Muscle of back (tissue), 11 donors: ENCODE results near the gene FARSB. TPM values are rescaled to one million over a fixed set of nuclear protein-coding genes. Genes with fewer than 3 reads are reported as not detected.

Source experiments
- DNase-seq, 3 donors: peaks; one replicate each; pipeline versions ENCODE4 v3.0.0 to v3.0.0-alpha.2; 2013
- polyA plus RNA-seq, 10 donors: library from polyadenylated mRNA; unstranded; fragments of 120-200 nt; gene quantifications; one replicate each; pipeline ENCODE4 v1.2.1, GENCODE V29; 2013; ENCODE audit not compliant: insufficient read length in 10 of 10

The FARSB gene
- polyA plus RNA-seq, 10 donors, result 21.7 to 29.8 (median 26.2) TPM

DNA sequence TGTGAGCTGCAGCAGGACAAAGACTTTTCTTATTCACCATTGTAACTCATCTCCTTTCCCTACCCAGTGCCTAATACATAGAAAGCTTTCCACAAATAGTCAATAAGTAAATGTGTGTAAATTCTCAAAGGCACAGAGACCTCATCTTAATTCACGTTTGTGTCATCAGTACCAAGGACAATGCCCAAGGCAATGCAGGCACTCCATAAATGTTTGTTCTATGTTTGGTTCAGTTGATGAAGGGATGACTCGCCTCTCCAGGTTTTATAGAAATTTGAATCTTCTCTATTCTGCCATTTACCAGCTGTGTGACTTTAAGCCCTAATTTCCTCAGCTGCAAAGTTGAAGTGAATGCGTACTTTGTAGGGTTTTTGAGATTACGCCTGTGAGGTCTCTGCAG is 13.5 kb upstream of the FARSB start:
- no peak for DNase-seq

DNA sequence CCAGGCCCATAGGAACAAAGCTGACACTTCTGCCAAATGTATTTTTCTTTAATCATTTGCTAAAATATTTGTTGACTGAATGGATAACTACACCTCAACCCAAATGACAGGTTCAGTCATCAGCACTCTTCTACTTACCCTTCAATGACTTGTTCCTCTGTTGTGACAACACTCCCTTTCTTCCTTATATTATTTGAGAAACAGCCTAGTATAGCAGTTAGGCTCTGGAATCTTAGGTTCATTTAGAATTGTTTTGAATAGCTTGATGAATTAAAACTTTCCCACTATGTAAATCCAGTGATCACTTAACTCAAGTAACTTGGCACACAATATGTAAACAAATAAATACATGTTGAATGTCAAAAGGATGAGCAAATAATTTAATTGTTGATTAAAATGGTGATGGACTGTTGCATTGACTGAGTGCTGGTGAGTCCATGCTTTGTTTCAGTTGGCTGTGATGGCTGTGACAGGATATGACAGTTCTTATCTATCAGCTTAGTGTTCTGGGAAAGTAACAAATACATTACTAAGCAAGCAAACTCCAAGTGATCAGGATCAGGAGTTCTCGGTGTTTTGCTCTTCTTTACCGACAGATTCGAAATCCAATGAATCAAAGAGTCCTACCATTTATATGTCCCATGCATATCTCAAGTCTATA is 12.7 kb upstream of the FARSB start:
- no peak for DNase-seq

DNA sequence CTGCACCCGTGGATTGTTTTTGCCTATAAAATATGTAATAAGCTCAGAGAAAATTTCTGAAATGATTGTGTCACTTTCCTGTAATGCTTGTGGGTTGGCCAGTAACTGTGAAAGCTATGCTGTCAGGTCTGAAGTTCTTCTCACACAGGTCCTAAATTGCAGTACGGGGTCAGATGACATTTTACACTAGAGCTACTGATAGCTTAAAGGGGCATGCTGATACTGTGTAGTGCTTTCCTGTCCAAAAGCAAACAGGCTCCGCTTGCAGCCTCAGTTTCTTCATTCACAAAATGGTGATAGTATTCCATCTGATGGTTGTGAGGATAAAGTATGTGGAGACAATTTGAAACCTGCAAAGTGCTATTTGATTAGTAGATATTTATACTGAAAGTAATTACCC is 7.6 kb upstream of the FARSB start:
- no peak for DNase-seq

DNA sequence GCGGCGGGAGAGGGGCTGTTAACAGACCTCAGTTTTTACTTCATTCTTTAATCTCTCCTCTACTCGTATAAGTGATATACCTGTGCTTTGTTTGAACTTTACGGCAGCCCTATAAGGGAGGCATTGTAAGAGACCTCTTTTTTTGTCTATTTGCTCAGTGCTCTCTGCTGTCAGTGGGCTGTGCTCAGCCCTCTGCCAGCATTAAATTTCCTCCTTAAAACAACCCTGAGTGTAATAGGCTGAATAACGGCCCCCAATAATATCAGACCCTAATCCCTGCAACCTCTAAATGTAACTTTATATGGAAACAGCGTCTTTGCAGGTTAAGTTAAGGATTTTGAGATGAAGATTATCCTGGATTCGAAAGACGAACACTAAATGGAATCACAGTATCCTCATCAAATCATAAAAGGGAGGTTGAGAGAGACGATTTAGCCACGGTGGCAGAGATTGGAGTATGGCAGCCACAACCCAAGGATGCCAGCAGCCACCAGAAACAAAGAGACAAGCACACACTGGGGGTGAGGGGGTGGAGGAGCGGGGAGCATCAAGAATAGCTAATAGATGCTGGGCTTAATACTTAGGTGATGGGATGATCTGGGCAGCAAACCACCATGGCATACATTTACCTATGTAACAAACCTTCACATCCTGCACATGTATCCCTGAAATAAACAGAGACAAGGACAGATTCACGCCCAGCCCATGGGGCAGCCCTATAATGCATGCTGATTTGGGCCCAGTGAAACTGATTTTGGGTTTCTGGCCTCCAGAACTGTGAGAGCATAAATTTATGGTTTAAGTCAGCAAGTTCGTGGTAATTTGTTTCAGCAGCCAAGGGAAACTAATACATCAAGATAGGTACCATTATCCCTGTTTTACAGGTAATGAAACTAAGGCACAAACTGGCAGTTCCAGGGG is 894 bp upstream of the FARSB start:
- no peak for DNase-seq

DNA sequence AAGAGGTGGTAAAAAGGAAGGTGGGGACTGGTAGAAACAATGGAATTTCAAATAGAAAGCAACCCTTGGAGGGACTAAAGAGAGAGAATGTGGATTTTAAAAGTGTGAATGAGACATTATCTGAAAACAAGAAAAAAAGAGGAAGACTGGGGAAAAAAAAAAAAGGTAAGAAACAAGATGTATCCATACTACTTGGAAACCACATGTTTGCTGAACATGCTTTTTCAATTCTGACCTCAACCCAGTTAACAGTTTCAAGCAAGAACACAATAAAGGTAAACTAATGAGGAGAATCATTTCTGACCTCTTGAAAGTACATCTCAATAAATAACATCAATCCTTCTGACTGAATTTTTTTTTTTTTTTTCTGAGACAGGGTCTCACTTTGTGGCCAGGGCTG is 2.6 kb downstream of the FARSB start:
- no peak for DNase-seq

DNA sequence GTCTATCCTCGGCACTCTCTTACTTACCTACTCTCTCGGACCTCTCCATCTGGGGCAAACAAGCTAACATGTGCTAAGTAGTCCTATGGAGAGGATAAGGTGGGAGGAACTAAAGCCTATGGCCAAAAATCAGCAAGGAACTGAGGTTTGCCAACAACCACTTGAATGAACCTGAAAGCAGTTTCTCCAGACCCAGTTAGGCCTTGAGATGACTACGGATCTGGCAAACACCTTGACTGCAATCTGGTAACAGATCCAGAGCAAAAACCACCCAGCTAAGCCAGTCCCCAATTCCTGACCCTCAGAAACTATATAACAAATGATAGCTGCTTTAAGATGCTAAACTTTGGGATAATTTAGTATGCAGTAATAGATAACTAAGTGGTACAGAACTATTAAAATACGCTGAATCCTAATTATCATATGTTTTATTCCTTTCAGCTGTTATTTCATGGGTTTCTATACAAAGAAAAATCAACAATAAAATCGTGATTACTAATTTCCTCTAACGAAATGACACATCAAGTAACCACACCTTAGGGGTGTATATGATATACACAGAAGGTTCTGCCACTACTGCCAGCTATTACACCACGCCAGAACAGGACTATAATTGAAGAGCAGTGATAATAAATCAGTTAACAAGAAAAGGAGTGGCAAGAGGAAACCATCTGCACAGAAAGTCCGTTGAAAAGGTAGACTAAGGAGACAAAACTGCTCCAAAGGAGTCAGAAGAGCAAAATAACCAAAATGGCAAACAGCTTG is 3.2 kb downstream of the FARSB start:
- DNase-seq, result no peak

DNA sequence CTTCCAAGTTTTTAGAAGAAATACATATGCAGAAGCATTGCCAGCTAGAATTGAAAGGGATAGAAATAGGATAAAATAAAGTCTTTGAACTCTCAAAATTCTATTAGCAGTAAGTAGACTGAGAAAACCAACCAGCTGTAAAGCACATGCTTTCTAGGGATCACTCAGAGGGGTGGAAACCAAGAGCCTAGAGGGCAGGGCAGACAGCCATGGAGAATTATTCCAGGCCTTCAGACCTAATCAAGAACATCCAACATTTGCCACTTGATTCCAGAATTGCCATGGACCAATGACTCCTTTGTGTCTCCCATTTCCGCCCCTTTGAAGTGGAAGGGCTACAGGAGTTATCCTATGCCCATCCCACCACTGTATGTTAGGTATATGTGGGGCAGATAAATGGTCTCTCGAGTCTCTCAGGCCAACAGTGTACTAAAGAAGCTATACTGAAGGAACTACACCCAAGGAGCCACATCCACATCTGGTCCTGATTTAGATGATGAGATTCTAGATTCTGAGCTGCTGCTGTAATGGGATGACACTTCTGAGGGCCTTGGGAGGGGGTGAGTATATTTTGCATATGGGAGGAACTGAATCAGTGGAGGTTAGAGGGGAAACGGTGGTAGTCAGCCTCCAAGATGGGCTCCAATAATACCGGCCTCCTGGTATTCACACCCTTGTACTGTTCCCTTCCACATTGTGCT is 4.0 kb downstream of the FARSB start:
- DNase-seq, result peak in 1 of 3 donors; percentile 49

DNA sequence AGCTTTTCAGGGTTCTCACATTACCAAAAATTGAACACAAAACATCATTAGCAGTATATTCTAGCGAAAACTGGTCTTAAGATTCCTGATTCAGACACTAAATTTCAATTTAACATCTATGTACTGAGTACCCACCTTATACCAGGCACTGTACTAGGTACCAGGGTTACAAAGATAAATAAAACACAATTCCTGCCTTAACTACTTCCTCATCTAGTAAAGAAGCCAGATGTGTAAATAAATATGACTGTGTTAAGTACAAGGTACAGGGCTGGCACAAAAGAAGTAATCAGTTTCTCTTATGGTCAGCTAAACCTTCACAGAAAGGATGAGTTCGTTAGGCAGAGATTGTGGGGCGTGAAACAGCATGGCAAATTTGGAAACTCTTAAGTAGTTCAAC is 6.1 kb downstream of the FARSB start:
- DNase-seq, result no peak

DNA sequence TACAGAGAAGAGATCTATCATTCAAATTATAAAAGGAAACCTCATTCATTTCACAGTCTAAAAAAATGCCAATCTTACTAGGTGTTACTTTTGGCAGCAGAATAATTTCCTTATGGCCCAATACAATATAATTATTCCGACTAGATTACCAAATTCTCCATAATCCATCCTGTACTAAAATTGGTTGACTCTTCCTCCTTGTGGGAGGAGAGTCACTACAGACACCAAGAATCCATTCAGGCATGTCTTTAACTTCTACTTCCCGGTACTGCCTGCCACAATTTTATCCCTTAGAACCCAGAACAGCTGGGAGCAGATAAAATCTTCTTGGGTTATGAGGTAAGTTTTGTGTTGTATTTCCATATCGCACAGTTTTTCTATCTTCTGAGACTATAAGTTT is 9.9 kb downstream of the FARSB start:
- DNase-seq, result no peak

DNA sequence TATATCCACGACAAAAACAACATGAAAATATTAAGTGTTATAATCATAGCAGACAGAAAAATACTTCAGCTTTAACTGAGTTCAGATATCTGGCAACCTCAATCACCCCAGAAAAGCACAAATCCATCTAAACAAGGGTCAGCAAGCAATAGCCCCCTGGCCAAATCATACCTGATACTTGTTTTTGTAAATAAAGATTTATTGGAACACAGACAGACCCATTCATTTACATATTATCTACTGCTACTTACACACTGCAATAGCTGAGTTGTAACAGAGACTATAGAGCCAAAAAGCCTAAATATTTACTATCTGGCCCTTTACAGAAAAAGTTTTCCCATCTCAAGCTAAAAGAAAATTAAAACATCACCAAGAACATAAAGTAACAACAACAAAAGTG is 12.8 kb downstream of the FARSB start:
- DNase-seq, result no peak

DNA sequence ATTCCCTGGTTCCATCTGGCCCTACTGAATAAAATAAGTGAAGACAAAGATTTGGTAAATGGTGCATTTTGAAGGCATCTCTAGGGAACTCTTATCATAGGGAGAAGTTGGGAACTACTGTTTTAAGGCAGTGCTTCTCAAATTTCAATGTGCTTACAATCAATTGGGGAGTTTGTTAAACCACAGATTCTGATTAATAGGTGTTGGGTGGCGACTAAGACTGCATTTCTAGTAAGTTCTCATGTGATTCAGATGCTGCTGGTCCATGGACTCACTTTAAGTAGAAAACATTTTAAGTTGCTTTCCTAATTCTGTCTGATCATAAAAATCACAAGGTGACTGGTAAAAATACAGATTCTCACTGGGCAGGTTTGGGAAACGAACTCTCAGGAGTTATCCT is 14.6 kb downstream of the FARSB start:
- DNase-seq, result no peak

DNA sequence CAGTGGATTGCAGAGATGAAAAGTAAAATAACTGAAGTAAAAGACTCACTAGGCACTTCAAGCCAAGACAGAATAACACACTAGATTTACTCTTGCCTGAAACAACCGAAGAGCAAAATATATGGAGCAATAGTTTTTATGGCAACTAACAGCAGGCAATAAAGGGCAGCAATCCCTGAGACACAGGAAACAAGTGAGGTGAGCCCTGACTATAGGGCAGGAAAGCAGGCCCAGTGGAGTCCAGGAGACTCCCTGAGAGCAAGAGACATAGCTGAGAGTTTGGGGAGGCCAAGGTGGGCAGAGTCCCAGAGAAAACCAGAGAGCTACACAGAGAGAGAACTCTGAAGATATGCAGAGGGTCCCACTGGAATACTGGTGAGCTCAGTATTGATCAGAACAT is 18.8 kb downstream of the FARSB start:
- DNase-seq, result no peak

DNA sequence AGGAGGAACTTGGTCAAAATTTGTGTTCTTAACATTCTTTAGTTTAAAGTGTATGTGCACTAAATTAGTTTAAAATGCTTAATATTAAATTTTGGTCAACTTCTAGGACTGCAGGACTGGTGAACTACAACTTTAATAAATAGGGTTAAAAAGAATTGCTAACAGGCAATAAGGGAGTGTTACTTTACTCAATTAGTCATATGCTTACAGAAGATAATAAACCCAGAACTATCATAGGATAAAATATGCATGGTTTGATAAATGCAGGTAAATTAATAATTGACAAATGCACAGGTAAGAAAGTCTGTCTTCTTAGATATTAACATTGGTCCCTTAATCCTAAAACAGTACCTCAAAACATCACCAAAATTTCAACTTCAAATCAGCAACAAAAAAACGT is 20.6 kb downstream of the FARSB start:
- no peak for DNase-seq

DNA sequence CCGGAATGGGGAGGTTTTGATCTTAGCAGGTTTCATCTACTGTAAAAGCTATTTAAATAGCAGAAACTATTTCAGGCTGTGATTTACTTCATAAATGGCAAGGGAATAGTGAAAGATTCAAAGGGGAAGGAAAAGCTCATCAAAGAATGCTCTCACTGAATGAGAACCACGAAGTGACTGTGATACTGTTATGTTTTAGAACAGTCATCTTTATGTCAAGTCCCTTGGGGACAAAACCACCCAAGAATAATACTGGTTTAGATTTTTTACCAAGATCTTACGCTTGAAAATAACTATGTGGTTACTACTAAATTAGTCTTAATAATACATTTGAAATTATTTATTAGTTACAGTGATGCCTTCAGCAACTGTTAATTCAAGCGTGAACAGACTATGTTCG is 28.1 kb downstream of the FARSB start:
- DNase-seq, result peak in 1 of 3 donors; percentile 15

DNA sequence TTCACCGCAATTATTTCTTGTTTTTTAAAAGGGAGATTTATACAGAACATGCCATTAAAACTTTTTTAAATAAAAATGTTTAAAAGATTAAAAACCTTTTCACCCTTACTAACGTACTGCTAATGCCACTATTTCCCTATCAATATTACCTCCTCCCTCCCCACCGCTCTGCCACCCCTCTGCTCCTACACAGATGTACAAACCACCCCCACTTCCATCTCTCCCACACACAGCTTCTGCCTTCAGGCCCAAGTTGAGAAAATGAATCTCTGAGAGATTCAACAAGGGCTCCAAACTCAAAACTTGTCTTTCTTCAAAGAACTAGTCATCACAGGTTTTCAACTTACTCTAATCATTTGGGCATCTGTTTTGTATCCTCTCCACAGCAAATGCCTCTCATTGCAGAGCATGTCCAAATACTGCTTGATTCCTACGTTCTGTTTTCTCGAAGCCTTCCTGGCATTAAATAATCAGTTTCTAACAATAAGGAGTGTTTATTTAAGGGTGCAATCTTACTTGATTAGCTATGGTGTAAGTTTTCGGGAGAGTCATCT is 32.1 kb downstream of the FARSB start:
- DNase-seq, result no peak

DNA sequence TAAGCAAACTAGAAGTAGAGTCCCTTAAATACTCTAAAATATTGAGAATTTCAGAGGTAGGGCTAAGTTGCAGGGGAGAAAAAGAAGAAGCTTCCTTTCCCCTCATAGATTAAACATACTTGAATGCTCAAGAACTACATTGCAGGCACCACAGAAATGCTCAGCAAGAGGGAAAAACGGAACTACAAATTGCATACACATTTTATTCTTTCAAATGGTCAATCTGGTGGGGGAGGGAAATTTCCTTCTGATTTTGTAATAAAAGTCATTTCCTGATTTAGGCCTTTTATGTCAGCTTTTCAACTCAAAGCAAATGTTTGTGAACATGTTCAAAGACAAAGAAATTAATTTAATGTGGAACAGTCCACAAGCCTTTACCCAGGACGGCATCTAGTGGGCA is 33.0 kb downstream of the FARSB start:
- DNase-seq, result no peak

DNA sequence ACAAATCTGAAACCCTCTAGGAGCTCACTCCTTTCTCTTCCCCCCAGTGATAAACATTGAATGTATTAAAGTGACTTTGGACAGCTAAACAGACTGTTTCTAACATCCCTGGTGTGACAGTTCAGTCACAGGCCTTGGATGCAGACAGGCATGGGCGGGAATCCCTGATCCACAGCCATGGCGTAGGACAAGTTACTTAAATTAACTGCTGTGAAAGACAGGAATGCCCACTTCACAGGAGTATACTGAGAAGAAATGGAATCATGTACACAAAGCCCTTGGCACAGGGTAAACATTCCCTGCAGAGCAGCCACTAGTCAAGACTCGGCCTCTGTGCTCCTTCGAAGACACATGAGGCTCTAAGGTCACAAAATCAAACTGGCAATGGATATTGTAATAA is 34.0 kb downstream of the FARSB start:
- no peak for DNase-seq

DNA sequence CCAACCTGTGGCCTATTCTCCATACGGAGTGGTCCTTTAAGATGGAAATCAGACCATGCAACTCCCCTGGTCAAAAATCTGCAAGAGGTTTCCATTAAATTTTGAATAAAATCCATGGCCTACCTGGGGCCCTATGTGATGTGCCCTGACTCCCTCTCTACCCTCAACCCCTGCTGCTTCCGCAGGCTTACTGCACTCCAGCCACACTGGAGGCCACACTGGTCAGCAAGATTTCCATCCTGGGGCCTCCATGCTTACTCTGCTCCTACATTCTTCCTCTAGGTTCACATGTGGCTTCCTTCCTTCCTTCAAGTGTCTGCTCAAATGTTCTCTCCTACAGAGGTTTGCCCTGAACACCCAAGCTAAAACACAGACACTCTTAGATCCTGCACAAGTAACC is 40.6 kb downstream of the FARSB start:
- DNase-seq, result no peak

DNA sequence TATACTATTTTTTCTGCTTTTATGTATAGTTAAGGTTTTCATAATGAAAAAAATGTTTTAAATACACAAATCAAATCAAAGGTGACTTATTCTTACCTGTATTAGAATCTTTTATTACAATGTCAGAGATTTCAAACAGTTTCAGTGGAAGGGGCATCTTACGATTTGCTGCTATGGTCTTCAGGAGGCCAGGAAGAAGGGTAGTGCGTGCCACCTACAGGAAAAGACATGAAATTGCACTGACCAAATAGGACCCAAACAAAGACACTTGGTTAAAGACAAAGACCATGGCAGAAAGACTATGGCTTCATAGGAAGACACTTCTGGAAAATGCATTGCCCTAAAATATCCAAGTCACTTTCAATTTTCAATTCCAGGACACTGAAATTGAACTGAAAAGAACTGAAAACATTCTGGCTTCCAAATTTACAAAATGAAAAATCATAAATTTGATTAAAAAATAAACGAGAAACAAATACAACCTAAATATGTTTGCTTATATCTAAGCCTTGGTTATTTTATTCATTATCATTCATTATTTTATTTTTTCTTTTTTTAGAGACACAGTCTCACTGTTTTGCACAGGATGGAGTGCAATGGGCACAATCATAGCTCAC is 42.1 kb downstream of the FARSB start:
- DNase-seq, result peak; percentile 33 to 53 (median 35)

DNA sequence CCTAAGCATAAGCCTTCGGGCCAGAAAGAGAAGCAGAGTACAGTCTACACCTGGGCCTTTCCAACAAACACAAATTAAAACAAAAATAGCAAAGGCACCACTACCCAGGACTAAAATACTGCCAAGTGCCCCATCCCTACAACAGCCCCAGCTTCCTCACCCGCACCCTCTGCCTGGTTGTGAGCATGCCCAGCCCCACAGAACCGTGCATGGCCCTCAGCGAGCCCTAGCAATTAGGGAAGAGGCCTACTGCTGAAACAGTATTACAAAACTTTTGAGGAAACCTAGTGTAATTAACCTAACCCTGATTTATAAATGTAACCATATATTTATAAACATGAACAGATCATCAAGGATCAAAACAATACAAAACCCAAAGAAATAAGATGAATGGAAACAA is 44.2 kb downstream of the FARSB start:
- DNase-seq, result no peak

DNA sequence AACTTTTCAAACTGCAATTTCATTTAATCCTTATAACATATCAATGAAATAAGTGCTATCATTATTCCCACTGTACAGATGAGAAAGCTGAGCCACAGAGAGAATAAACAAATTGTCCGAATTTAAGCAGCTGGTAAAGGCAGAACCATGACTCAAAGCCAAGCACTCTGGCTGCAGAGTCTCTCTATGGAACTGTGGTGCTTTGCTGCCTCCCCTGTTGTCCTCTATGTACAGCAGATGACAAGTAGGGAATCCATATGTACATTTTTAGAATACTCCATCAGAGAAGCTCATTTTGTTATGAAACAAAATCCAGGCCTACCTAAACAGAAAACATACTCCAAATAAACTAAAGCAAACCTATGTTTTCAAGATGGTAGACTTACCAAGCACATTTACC is 45.1 kb downstream of the FARSB start:
- DNase-seq, result no peak
